ENCODE data around the gene PCDHGA1. TPM values are rescaled to one million over a fixed set of nuclear protein-coding genes. Genes with fewer than 3 reads are reported as not detected.
"Not testable (repeated sequence)": the region's sequence is repeated elsewhere in the genome, so short reads cannot be mapped to it uniquely, and the experiment has no call there.

Gene PCDHGA1
- total and polyA plus RNA-seq, 4 experiments from 2014 or later = 0.58 to 0.78 TPM; not detected in 2

DNA sequence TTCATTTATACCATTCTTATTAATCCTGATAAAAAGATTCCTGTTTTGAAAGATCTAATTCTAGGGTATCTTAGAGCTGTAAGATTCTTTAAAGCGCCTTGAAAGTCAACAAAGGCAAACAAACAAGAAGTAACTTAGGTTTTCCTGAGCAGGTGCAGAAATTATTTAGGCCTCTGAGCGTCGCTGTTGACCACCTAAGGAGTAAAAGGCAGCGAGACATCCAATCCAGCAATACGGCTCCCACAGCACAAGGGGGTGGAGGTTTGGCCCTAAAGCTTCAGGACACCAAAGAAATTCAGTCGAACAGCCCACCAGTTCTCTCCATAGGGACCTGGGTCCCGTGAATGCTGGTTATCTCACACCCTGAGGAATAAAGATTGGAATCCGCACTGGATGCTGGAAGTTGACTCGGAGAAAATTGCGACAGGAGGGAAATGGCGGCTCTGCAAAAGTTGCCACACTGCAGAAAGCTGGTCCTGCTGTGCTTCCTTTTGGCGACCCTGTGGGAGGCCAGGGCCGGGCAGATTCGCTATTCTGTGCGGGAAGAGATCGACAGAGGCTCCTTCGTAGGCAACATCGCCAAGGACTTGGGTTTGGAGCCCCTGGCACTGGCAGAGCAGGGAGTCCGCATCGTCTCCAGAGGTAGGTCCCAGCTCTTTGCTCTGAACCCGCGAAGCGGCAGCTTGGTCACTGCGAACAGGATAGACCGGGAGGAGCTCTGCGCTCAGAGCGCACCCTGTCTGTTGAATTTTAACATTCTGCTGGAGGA, 8.4 kb downstream of the PCDHGA1 start, which contains the start of gene PCDHGA2:
Gene PCDHGA2 (plus strand): TSS at position 223 of the 769 bp plus-strand sequence.
- H3K9me3 ChIP-seq (ENCODE audit: control insufficient read depth in 1 of 2, low read length in 2 of 2) = peaks cover 0 to 8% of the 10 kb centered on the region in 2 donors
- peaks cover 0 to 3% (median 0%) of the 10 kb centered on the region in 4 donors for H3K4me1 Mint-ChIP-seq
- no peak for DNase-seq
- peak within 1 kb of the TSS in 1 of 7 donors; percentile 61 for H3K27ac Mint-ChIP-seq
- CTCF ChIA-PET (ENCODE audit: partially characterized antibody) = interaction anchor here (1.0 to 1.1 kb wide), 2 partner anchors 9 to 12 kb away, joined by 3 to 4 read pairs; partner anchors contain the start of gene PCDHGA1
- no peak within 1 kb of the TSS for H3K4me3 ChIP-seq (ENCODE audit: low read length in 2 of 2)
- H3K4me1 ChIP-seq (ENCODE audit: insufficient read depth, low read length) = no peaks in the 10 kb centered on the region
- intact Hi-C loops (cut with micrococcal nuclease) = no loop called here
- peaks cover 11 to 15% of the 10 kb centered on the region in 2 donors for H3K36me3 Mint-ChIP-seq
- no peaks in the 10 kb centered on the region for H3K36me3 ChIP-seq (ENCODE audit: insufficient read depth, low read length)
- no peaks in the 10 kb centered on the region for H3K27me3 ChIP-seq (ENCODE audit: insufficient read depth, low read length)
- peaks cover 3 to 89% (median 80%) of the 10 kb centered on the region in 8 donors for H3K9me3 Mint-ChIP-seq
- no peak within 1 kb of the TSS for H3K27ac ChIP-seq (ENCODE audit: low read depth, low read length)
- peak within 1 kb of the TSS in 4 of 8 donors; percentile 35 to 65 (median 49) for H3K4me3 Mint-ChIP-seq
- peaks cover 47 to 52% of the 10 kb centered on the region in 2 donors for H3K27me3 Mint-ChIP-seq
- POLR2A ChIA-PET (ENCODE audit: partially characterized antibody) = no interaction called here

DNA sequence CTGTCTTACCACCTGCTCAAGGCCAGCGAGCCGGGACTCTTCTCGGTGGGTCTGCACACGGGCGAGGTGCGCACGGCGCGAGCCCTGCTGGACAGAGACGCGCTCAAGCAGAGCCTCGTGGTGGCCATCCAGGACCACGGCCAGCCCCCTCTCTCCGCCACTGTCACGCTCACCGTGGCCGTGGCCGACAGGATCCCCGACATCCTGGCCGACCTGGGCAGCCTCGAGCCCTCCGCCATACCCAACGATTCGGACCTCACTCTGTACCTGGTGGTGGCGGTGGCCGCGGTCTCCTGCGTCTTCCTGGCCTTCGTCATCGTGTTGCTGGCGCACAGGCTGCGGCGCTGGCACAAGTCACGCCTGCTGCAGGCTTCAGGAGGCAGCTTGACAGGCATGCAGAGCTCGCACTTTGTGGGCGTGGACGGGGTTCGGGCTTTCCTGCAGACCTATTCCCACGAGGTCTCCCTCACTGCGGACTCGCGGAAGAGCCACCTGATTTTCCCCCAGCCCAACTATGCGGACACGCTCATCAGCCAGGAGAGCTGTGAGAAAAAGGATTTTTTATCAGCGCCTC, 10.6 kb downstream of the PCDHGA1 start:
- H3K27ac Mint-ChIP-seq; H3K4me1 ChIP-seq (ENCODE audit: insufficient read depth, low read length); H3K27me3 ChIP-seq (ENCODE audit: insufficient read depth, low read length); H3K4me3 ChIP-seq (ENCODE audit: low read length in 2 of 2); POLR2A ChIA-PET (ENCODE audit: partially characterized antibody); H3K9me3 ChIP-seq (ENCODE audit: control insufficient read depth in 1 of 2, low read length in 2 of 2); CTCF ChIA-PET (ENCODE audit: partially characterized antibody); DNase-seq; H3K36me3 ChIP-seq (ENCODE audit: insufficient read depth, low read length); H3K4me1 Mint-ChIP-seq; H3K4me3 Mint-ChIP-seq; intact Hi-C loops (cut with micrococcal nuclease); H3K27ac ChIP-seq (ENCODE audit: low read depth, low read length): not testable (repeated sequence)
- Mint-ChIP-seq H3K27me3 (peaks cover 43 to 44% of the 10 kb centered on the region in 2 donors), H3K36me3 (peaks cover 14 to 17% of the 10 kb centered on the region in 2 donors), H3K9me3 (peaks cover 3 to 86% (median 79%) of the 10 kb centered on the region in 8 donors)

DNA sequence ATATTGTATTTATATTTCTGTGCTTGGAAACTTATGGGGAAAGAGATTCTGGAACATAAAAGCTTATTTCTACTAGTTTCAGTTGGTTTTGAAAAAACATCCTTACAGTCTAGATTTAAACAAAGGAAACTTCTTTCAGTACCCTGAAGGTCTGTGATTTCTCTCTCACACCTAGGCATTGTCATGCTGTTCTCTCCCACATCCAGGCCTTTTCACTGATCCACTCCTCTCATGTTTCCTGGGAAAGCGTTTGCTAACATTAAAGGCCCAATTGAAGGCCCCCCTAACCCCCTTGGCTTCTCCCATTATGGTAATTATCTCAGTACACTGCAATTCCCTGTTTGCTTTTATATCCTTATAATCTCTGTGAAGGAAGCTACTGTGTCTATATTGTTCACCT, 12.5 kb downstream of the PCDHGA1 start:
- Histone ChIP-seq H3K27ac (ENCODE audit: low read depth, low read length) (no peak overlapping the region), H3K9me3 (ENCODE audit: control insufficient read depth in 1 of 2, low read length in 2 of 2) (peaks cover 0 to 11% of the 10 kb centered on the region in 2 donors), H3K36me3 (ENCODE audit: insufficient read depth, low read length) (no peaks in the 10 kb centered on the region), H3K4me1 (ENCODE audit: insufficient read depth, low read length) (no peaks in the 10 kb centered on the region), H3K4me3 (ENCODE audit: low read length in 2 of 2) (no peak overlapping the region), H3K27me3 (ENCODE audit: insufficient read depth, low read length) (no peaks in the 10 kb centered on the region)
- H3K36me3 Mint-ChIP-seq = peaks cover 9 to 17% of the 10 kb centered on the region in 2 donors
- H3K4me3 Mint-ChIP-seq = no peak overlapping the region
- H3K27me3 Mint-ChIP-seq = peaks cover 39 to 42% of the 10 kb centered on the region in 2 donors
- no peak for DNase-seq
- no peak overlapping the region for H3K27ac Mint-ChIP-seq
- POLR2A ChIA-PET (ENCODE audit: partially characterized antibody) = no interaction called here
- peaks cover 3 to 78% (median 72%) of the 10 kb centered on the region in 8 donors for H3K9me3 Mint-ChIP-seq
- intact Hi-C loops (cut with micrococcal nuclease) = no loop called here
- CTCF ChIA-PET (ENCODE audit: partially characterized antibody) = no interaction called here
- H3K4me1 Mint-ChIP-seq = peaks cover 0 to 3% (median 0%) of the 10 kb centered on the region in 4 donors

DNA sequence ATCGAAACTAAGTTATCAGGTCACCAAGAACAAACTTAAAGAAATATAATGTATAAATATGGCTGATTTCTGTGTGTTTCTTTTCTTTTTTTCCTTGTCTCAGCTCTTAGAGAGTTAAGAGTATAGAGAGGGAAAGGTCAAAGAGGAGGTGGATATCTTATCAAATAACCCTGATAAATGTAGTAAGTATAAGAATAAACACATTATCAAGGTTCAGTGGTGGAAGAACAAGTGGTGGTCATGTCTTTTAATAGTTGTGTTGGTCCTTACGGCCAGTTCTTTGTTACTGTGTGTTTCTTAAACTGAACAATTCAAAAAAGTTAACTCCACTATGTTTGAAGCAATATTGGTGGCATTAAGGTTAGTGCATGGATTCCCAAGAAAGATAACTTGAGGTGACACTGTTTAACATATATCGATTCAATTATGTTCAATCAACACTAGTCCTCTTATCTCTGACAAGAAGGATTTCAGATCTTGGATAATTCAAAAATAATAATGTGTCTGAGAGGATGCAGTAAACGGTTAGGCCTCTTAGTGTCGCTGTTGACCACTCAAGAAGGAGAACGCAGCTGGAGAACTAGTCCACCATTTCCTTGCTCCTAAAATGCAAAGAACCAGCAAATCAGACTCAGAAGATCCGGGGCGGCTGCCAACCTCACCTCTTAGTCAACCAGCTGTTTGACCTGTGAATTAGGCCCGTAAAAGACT, 13.1 kb downstream of the PCDHGA1 start, which contains the start of gene PCDHGA3:
Gene PCDHGA3 (plus strand): TSS at position 588 of the 711 bp plus-strand sequence. CDS start 205 bp downstream, outside the sequence.
- DNase-seq = peak in 1 of 5 donors; percentile 24
- no peak within 1 kb of the TSS for H3K4me3 ChIP-seq (ENCODE audit: low read length in 2 of 2)
- no peaks in the 10 kb centered on the region for H3K27me3 ChIP-seq (ENCODE audit: insufficient read depth, low read length)

DNA sequence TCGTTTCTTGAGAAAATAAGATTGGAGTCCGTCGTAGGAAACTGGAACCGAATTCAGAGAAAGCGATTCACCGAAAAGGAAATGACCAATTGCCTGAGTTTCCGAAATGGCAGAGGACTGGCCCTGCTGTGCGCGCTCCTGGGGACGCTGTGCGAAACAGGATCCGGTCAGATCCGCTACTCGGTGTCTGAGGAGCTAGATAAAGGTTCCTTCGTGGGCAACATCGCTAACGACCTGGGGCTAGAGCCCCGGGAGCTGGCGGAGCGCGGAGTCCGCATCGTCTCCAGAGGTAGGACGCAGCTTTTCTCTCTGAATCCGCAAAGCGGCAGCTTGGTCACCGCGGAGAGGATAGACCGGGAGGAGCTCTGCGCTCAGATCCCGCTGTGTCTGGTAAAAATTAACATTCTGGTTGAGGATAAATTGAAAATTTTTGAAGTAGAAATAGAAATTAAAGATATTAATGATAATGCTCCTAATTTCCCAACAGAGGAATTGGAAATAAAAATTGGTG, 13.7 kb downstream of the PCDHGA1 start:
- CTCF ChIA-PET (ENCODE audit: partially characterized antibody) = interaction anchor here (1.0 to 1.5 kb wide), 2 partner anchors 214 to 223 kb away, joined by 3 read pairs; no protein-coding TSS in a partner anchor
- peaks cover 0 to 7% of the 10 kb centered on the region in 2 donors for H3K9me3 ChIP-seq (ENCODE audit: control insufficient read depth in 1 of 2, low read length in 2 of 2)

More for the DNA sequence above, 13.1 kb downstream of the PCDHGA1 start, which contains the start of gene PCDHGA3:
- Histone ChIP-seq H3K27ac (ENCODE audit: low read depth, low read length) (no peak within 1 kb of the TSS), H3K36me3 (ENCODE audit: insufficient read depth, low read length) (no peaks in the 10 kb centered on the region), H3K4me1 (ENCODE audit: insufficient read depth, low read length) (no peaks in the 10 kb centered on the region), H3K9me3 (ENCODE audit: control insufficient read depth in 1 of 2, low read length in 2 of 2) (peaks cover 0 to 11% of the 10 kb centered on the region in 2 donors)
- H3K27me3 Mint-ChIP-seq = peaks cover 33 to 35% of the 10 kb centered on the region in 2 donors
- ChIA-PET CTCF (ENCODE audit: partially characterized antibody) (interaction anchor here (1.0 to 1.5 kb wide), 2 partner anchors 215 to 224 kb away, joined by 3 read pairs; no protein-coding TSS in a partner anchor), POLR2A (ENCODE audit: partially characterized antibody) (no interaction called here)
- peaks cover 0 to 3% (median 0%) of the 10 kb centered on the region in 4 donors for H3K4me1 Mint-ChIP-seq
- H3K27ac Mint-ChIP-seq = no peak within 1 kb of the TSS
- H3K4me3 Mint-ChIP-seq = peak within 1 kb of the TSS in 7 of 8 donors; percentile 46 to 73 (median 71)
- peaks cover 5 to 14% of the 10 kb centered on the region in 2 donors for H3K36me3 Mint-ChIP-seq
- intact Hi-C loops (cut with micrococcal nuclease) = no loop called here
- peaks cover 3 to 74% (median 67%) of the 10 kb centered on the region in 8 donors for H3K9me3 Mint-ChIP-seq

DNA sequence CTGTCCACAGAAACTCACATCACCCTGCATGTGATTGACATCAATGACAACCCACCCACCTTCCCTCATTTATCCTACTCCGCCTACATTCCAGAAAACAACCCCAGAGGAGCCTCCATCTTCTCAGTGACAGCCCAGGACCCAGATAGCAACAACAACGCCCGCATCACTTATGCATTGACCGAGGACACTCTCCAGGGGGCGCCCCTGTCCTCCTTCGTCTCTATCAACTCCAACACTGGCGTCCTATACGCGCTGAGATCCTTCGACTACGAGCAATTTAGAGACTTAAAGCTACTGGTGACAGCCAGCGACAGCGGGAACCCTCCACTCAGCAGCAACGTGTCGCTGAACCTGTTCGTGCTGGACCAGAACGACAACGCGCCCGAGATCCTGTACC, 15.0 kb downstream of the PCDHGA1 start:
- CTCF ChIA-PET (ENCODE audit: partially characterized antibody) = no interaction called here
- H3K4me3 ChIP-seq (ENCODE audit: low read length in 2 of 2) = no peak overlapping the region
- Mint-ChIP-seq H3K36me3 (peaks cover 5 to 12% of the 10 kb centered on the region in 2 donors), H3K27ac (peak overlapping the region in 1 of 7 donors; percentile 51), H3K4me1 (peaks cover 0 to 6% (median 2%) of the 10 kb centered on the region in 4 donors), H3K27me3 (peaks cover 30 to 38% of the 10 kb centered on the region in 2 donors), H3K9me3 (peaks cover 3 to 72% (median 60%) of the 10 kb centered on the region in 8 donors), H3K4me3 (peak overlapping the region in 1 of 8 donors; percentile 20)
- POLR2A ChIA-PET (ENCODE audit: partially characterized antibody) = no interaction called here
- no peak for DNase-seq
- no peak overlapping the region for H3K27ac ChIP-seq (ENCODE audit: low read depth, low read length)
- H3K9me3 ChIP-seq (ENCODE audit: control insufficient read depth in 1 of 2, low read length in 2 of 2) = peaks cover 0 to 3% of the 10 kb centered on the region in 2 donors
- no peaks in the 10 kb centered on the region for H3K27me3 ChIP-seq (ENCODE audit: insufficient read depth, low read length)
- H3K4me1 ChIP-seq (ENCODE audit: insufficient read depth, low read length) = no peaks in the 10 kb centered on the region
- H3K36me3 ChIP-seq (ENCODE audit: insufficient read depth, low read length) = no peaks in the 10 kb centered on the region
- intact Hi-C loops (cut with micrococcal nuclease) = no loop called here

More for the DNA sequence above, 13.7 kb downstream of the PCDHGA1 start:
- Histone ChIP-seq H3K36me3 (ENCODE audit: insufficient read depth, low read length) (no peaks in the 10 kb centered on the region), H3K27me3 (ENCODE audit: insufficient read depth, low read length) (no peaks in the 10 kb centered on the region), H3K27ac (ENCODE audit: low read depth, low read length) (no peak overlapping the region), H3K4me3 (ENCODE audit: low read length in 2 of 2) (no peak overlapping the region), H3K4me1 (ENCODE audit: insufficient read depth, low read length) (no peaks in the 10 kb centered on the region)
- H3K27me3 Mint-ChIP-seq = peaks cover 28 to 33% of the 10 kb centered on the region in 2 donors
- intact Hi-C loops (cut with micrococcal nuclease) = no loop called here
- peaks cover 0 to 3% (median 0%) of the 10 kb centered on the region in 4 donors for H3K4me1 Mint-ChIP-seq
- peaks cover 5 to 9% of the 10 kb centered on the region in 2 donors for H3K36me3 Mint-ChIP-seq
- no peak overlapping the region for H3K27ac Mint-ChIP-seq
- peak overlapping the region in 7 of 8 donors; percentile 46 to 73 (median 71) for H3K4me3 Mint-ChIP-seq
- no peak for DNase-seq
- H3K9me3 Mint-ChIP-seq = peaks cover 3 to 73% (median 62%) of the 10 kb centered on the region in 8 donors
- POLR2A ChIA-PET (ENCODE audit: partially characterized antibody) = no interaction called here
